NCI-H2227 treated with DMSO at 0.1 percent for 48 hours (cell line): Measurements from ENCODE around the gene NEDD9.

Experiments used
- DNase-seq: peaks from one replicate; lab custom pipeline; 2025; lab: John Stamatoyannopoulos, UW

Gene NEDD9

DNA sequence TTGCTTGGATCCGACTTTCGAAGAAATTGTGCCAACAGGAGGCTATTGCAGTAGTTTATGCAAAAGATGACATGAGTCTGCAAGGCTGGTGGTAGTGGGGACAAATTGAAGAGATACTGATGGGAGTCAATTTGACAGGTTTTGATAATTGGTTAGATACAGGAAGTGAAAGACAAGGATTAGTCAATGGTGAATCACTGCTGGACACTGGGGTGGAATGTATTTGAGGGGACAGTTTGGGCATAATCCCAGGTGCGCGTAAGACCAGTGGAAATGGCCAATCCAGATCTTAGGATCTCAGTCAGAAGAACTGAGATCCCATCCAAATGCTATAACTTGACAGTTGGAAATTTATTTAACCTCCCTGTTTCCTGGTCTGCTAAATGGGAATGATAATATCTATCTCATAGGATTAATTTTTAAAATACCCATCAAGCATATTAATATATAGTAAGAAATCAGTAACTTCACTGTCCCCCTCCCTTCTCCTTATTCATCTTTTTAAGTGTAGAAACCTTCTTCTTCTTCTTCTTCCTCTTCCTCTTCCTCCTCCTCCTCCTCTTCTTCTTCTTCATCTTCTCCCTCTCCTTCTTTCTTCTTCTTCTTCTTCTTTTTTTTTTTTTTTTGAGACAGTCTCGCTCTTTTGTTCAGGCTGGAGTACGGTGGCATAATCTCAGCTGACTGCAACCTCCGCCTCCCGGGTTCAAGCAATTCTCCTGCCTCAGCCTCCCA is 90.0 kb downstream of the NEDD9 start:
- DNase-seq, result no peak

DNA sequence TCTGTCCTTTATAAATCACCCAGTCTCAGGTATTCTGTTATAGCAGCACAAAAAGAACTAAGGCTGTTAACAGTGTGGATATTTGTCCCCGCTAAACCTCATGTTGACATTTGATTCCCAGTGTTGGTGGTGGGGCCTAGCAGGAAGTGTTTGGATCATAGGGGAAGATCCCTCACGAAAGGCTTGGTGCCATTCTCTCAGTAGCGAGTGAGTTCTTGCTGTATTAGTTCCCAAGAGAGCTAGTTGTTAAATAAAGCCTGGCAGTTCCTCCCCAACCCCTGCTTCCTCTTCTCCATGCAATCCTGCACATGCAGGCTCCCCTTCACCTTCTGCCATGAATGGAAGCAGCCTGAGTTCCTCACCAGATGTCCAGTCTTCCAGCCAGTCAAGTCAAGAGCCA is 91.2 kb downstream of the NEDD9 start:
- DNase-seq, result no peak

DNA sequence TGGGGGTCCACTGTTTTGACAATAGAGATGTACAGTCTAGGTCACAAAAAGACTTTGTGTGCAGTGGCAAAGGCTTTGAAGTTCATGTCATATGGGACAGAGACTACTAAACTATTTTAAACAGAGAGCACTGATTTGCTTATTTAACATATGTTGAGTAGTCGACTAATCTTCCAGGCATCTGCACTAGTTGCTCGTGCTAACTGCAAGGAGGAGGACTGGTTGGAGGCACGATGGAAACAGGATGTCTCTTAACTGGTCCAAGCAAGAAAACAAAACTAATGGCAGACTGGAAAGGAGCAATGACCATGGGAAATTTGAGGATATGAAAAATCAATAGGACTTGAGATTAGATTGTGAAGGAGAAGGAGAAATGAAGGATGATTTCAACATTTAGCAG is 92.4 kb downstream of the NEDD9 start:
- no peak for DNase-seq

DNA sequence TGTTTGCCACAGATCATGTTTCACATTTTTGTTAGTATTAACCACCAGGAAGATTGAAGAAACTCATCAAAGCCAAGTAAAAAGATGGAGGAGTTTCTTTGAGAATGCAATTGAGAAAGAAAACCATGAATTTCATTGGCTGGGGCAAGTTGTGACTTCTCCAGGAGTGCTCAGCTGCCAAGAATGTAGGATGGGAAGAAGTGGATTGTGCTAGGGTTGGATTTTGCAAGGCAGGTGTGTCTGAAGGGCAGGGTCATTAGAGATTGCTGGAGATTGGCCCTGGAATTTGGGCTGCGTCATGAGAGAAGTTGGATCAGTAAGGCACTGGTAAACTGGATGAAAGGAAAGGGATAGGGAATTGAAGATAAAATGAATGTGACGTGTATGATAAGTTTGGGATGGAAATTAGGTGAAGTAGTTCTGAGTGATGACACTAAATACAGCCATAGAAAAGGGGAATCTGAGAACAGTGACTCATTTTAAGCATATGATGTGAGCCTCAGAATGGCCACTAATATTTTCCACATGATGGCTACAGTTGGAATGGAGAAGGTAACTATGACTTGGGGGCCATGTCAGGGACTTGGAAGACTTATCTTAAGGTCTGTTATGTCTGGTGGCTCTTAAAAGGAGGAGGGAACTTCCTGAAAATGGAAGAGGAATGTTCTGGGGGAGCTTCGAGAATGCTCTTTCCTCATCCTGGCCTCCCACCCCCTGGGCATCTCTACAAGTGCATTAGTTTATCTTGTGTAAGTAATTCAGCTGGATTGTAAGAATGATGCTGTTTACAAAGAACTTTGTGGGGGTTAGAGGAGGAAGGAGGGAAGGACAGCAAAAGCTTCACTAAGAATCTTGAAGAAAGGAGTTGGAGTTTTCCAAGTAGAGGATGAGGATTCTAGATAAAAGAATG is 93.2 kb downstream of the NEDD9 start:
- DNase-seq, result no peak

DNA sequence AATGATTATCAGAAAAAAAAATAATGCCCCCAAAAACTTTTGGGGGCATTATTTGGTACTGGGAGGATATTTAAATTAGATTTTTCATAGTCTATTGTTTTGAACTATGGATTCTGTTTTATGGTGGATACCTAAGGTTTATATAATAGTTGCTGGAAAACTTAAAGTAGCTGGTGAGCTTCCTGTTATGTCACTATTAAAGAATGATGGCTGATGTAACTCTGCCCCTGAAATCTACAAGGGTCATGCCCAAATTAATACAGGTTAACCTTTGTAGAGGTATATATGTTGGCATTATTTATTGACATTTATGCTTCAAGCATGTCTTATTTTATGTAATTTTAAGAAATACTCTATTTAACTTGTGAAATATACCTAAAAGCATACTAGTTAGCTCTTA is 95.7 kb downstream of the NEDD9 start:
- no peak for DNase-seq
